GM15510 (cell line): ENCODE measurements around the gene LRPAP1.

Experiments used
- POLR2A ChIP-seq: IDR thresholded peaks from 3 replicates; pipeline ENCODE4 v1.6.1; 2011; ENCODE audit warnings: borderline replicate concordance; ENCODE audit not compliant: insufficient read length; ENCODE audit errors: extremely low read depth

LRPAP1 gene

DNA sequence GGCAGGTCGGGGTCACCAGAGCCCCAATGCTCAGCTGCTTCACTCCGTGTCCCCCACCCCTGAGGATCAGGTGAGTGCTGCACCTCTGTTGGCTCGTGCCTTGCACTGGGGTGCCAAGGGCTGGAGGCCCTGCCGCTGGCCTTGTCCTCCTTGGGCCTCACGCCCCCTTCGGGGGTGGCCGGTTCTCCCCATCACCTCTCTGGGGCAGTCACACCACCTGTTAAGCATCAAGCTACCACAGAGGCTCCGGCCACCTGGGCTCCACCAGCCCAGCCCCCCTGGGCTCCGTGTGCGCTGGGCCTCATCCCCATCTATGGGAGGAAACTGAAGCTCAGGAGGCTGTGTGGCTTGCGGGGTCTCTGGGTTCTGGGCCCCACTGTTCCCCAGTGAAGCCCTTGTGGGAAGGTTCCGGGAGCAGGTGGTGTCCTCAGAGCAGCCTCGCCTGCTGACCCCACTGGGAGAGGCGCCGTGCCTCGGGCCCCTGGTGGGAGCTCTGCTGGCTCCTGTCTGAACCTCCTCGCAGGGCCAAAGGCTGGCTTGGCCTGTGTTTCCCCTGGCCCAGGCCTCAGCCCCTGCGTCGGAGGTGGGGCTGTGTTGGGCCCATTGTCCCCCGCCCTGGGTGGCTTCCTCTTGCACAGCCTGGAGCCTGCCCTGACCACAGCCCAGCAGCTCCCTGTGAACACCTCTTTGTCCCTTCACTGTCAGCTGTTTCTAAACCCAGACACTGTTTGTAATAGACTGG, 38.3 kb downstream of the LRPAP1 start:
- TF ChIP-seq POLR2A: no peak

GRCh38 chr4:3492741-3493719, 39.2 kb downstream of the LRPAP1 start:
- TF ChIP-seq POLR2A: no peak

- no peak for TF ChIP-seq POLR2A
Observed at GRCh38 chr4:3491681-3492405, 40.4 kb downstream of the LRPAP1 start.

- TF ChIP-seq POLR2A: no peak
Observed at GRCh38 chr4:3489451-3489962, 42.7 kb downstream of the LRPAP1 start.

GRCh38 chr4:3488820-3489219, 43.4 kb downstream of the LRPAP1 start:
- no peak for TF ChIP-seq POLR2A

GRCh38 chr4:3487861-3488260, 44.4 kb downstream of the LRPAP1 start:
- no peak for TF ChIP-seq POLR2A

DNA sequence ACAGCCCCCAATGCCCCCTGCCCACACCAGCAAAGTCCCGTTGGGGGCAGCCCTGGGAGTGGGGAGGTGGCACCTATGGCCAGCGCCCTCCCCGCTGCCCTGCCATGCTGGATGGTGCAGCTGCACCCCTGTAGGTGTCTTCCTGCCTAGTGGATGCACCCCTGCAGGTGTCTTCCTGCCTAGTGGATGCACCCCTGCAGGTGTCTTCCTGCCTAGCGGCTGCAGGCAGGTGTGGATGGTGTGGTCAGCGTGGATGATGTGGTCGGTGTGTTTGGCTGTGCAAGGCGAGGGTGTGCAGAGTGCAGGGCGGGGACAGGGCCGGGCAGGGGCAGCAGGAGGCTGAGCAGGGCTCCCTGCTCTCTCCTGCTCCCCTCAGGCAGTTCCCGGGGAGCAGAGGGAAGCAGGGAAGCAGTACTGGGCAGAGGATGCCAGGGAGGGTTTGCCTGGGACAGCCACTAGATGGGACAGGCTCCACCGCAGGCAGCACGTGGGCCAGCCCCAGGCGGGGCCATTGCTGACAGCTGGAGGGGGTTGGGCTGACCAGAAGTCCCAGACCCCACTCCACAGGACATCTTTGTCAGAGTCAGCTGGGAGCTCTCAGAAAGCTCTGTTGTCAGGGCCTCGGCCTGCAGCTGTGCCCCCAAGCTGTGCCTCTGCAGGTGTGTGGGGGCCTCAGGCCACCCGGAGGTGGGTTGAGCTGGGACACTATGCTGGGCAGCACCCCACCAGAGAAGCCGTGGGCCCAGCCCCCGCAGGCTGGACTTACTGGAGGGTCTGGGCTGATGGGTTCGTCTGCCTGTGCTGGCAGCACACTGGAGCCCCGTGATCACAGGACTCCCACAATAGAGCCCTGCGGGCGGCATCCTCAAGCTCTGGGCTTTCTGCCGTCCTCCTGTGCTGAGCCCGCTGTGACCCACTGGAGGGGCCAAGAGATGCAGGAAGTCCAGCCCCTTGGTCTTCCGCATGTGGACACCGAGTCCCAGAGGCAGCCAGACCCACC, 45.4 kb downstream of the LRPAP1 start:
- TF ChIP-seq POLR2A: no peak

- TF ChIP-seq POLR2A: no peak
Observed at GRCh38 chr4:3485886-3486540, 46.2 kb downstream of the LRPAP1 start.

DNA sequence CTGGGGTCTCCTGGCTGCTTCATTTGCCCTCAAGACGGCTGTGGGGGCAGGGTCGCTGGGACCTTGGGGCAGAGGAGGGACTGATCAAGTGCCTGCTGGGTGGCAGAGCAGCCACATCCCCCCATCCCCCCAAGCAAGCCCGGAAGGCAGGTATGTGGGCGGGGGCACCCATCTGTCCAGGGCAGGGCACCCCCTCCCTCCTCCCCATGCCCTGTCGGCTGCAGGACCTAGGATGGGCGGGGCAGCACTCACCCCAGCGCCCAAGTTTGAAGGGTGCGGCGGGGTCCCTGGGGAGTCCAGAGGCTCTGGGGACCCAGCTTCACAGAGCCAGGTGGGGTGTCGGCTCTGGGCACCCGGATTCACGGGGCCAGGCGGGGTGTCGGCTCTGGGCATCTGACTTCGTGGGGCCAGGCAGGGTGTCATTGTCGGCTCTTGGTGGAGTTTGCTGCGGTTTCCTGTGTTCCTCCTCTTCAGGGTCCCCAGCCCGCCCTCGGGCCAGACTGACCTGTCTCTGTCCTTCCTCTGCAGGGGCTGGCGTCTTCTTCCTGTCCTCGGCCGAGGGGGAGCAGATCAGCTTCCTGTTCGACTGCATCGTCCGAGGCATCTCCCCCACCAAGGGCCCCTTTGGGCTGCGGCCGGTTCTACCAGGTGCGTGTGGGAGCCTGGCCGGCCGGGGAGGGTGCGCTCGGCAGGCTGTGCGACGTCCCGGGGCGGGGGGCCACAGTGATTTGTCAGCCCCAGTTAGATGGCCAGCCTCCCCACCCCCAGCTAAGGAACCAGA, 47.0 kb downstream of the LRPAP1 start:
- TF ChIP-seq POLR2A: no peak

DNA sequence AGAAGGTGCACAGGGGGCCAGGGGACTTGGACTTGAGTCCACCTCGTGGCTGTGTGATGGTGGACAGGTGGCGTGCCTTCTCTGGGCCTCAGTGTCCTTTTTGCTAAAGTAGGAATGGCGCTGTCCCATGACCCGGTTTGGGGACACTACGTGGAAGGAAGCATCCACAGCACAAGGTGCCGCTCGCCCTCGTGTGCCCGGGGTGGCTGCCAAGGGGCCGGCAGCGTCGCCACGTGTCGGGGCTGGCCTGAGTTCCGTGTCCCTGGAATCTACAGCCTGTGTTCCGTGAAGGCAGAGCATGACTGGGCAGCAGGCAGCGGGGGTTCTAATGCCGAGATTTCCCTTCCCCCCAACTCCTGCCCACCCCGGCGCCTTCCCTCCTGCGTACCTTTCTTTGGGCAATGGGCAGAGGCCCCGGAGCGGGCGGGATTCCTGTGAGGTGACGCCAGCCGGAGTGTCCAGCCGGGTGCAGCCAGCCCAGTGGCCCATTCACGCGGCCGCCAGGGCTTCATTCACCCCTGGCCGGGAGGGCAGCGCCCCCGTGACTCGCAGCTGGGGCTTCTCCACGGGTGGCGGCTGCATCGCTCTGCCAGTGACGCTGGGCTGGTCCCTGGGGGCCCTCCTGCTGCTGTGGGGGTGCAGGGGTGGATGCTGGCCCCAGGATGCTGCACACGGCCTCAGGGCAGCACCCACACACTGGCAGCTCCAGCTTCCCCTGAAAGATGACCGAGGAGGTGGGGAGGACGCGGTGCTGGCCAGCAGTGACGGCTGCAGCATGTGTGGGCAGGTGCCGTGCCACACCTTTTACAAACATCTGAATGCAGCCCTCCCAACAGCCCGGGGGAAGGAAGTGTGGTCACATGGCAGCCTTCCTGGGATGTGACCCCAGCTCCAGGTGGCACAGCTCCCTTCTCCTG, 47.9 kb downstream of the LRPAP1 start:
- no peak for TF ChIP-seq POLR2A

DNA sequence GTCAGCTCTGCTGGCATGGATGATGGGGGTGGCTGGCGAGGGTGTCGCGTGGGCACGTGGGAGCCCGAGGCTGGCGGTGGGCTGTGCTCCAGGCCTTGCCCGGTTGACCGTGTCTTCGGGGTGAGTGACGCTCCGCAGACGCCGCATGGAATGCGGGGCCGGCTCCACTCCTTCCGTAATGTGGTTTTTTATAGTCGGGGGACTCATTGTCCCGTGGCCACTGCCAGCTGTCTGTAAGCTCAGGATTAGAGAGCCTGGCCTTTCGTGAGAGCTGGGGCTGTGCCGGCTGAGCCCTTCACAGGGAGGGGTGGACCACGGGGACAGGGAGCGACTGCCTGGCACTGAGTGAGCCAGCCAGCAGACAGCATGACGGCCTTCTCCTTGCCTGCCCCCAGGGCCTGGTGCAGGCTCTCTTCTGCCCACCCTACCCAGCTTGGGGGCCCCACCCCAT, 48.7 kb downstream of the LRPAP1 start:
- TF ChIP-seq POLR2A: no peak

GRCh38 chr4:3482707-3483106, 49.5 kb downstream of the LRPAP1 start:
- TF ChIP-seq POLR2A: no peak
